Endometrial microvascular endothelial cells (primary cell): ENCODE measurements around the gene ASIP. TPM values are rescaled to one million over a fixed set of nuclear protein-coding genes. Genes with fewer than 3 reads are reported as not detected.
"Not testable (repeated sequence)": the region's sequence is repeated elsewhere in the genome, so short reads cannot be mapped to it uniquely, and the experiment has no call there.

Source experiments
- in situ Hi-C: cut with HindIII; loops from 2 replicates; pipeline ENCODE4 v1.10.0; 2017; ENCODE audit warnings: low sequenced_read_pairs, low pct_unique_long_range_greater_than_20kb; ENCODE audit errors: inconsistent ontology term
- total RNA-seq: library from RNA; depleted of rRNA; stranded (reverse); fragments of >200 nt; gene quantifications from one replicate; pipeline ENCODE4 v1.2.3, GENCODE V29; 2015; ENCODE audit errors: inconsistent ontology term

ASIP gene
- total RNA-seq, 1 donor from 2014 or later: not detected

GRCh38 chr20:34269996-34270627, 28.9 kb downstream of the ASIP start:
- in situ Hi-C loops: no loop called here

GRCh38 chr20:34271956-34272355, 30.7 kb downstream of the ASIP start:
- in situ Hi-C loops: no loop called here

GRCh38 chr20:34274694-34275093, 33.5 kb downstream of the ASIP start:
- in situ Hi-C loops: no loop called here

GRCh38 chr20:34281177-34281576, 40.0 kb downstream of the ASIP start:
- in situ Hi-C loops: no loop called here

- in situ Hi-C loops: no loop called here
Measured at GRCh38 chr20:34282041-34282440, 40.8 kb downstream of the ASIP start.

GRCh38 chr20:34283844-34284243, 42.6 kb downstream of the ASIP start:
- in situ Hi-C loops: no loop called here

- in situ Hi-C loops: no loop called here
Measured at GRCh38 chr20:34285450-34285849, 44.2 kb downstream of the ASIP start.

- in situ Hi-C loops: not testable (repeated sequence)
Measured at GRCh38 chr20:34287500-34287899, 46.3 kb downstream of the ASIP start.

GRCh38 chr20:34290471-34290870, 49.2 kb downstream of the ASIP start:
- in situ Hi-C loops: no loop called here

GRCh38 chr20:34292496-34292895, 51.3 kb downstream of the ASIP start:
- in situ Hi-C loops: no loop called here

- in situ Hi-C loops: no loop called here
Measured at GRCh38 chr20:34293119-34293518, 51.9 kb downstream of the ASIP start.

GRCh38 chr20:34293589-34293988, 52.4 kb downstream of the ASIP start:
- in situ Hi-C loops: no loop called here

GRCh38 chr20:34294563-34294962, 53.3 kb downstream of the ASIP start:
- in situ Hi-C loops: no loop called here

GRCh38 chr20:34295284-34295683, 54.1 kb downstream of the ASIP start:
- in situ Hi-C loops: no loop called here

GRCh38 chr20:34296468-34296867, 55.2 kb downstream of the ASIP start:
- in situ Hi-C loops: no loop called here

- in situ Hi-C loops: not testable (repeated sequence)
Measured at GRCh38 chr20:34298294-34298784, 57.1 kb downstream of the ASIP start.

- in situ Hi-C loops: no loop called here
Measured at GRCh38 chr20:34299556-34300255, 58.5 kb downstream of the ASIP start.

- in situ Hi-C loops: no loop called here
Measured at GRCh38 chr20:34300256-34300806, 59.1 kb downstream of the ASIP start.

GRCh38 chr20:34300809-34301586, 59.8 kb downstream of the ASIP start:
- in situ Hi-C loops: no loop called here
